SK-N-SH (cell line): ENCODE data around the gene VAMP5.

Experiments
- GABPA ChIP-seq: IDR thresholded peaks from 2 replicates; pipeline ENCODE4 v1.4.0; 2012; ENCODE audit warnings: low read depth, mild to moderate bottlenecking
- TF ChIP-seq, protein P1 (sequence below): fragments of 200-600 bp; sonication (generic); IDR thresholded peaks from 2 replicates; pipeline ENCODE4 v1.6.1; 2017; ENCODE audit warnings: antibody characterized with exemption, mild to moderate bottlenecking, moderate library complexity

DNA sequence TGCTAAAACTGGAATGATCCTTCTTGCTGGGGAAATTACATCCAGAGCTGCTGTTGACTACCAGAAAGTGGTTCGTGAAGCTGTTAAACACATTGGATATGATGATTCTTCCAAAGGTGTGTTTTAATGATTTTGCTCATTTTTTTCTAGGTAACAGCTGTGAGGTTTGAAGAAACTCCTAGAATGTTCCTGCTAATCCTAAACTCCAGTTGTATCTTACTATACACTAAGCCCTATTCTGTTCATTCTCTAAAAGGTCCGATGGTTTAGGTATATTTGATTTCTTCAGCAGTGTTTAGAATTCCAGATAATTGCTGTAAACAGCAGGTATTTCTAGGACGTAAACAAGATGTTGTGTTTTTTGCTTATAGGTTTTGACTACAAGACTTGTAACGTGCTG is 43.0 kb upstream of the VAMP5 start:
- TF ChIP-seq, protein P1, sequence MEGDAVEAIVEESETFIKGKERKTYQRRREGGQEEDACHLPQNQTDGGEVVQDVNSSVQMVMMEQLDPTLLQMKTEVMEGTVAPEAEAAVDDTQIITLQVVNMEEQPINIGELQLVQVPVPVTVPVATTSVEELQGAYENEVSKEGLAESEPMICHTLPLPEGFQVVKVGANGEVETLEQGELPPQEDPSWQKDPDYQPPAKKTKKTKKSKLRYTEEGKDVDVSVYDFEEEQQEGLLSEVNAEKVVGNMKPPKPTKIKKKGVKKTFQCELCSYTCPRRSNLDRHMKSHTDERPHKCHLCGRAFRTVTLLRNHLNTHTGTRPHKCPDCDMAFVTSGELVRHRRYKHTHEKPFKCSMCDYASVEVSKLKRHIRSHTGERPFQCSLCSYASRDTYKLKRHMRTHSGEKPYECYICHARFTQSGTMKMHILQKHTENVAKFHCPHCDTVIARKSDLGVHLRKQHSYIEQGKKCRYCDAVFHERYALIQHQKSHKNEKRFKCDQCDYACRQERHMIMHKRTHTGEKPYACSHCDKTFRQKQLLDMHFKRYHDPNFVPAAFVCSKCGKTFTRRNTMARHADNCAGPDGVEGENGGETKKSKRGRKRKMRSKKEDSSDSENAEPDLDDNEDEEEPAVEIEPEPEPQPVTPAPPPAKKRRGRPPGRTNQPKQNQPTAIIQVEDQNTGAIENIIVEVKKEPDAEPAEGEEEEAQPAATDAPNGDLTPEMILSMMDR, result no peak
- TF ChIP-seq GABPA, result no peak
